HepG2 (cell line): ENCODE data around the gene TCF12. TPM values are rescaled to one million over a fixed set of nuclear protein-coding genes. Genes with fewer than 3 reads are reported as not detected.

Experiments used
- ETV5 ChIP-seq: IDR thresholded peaks from 2 replicates; pipeline ENCODE4 v1.6.1; 2018; ENCODE audit warnings: missing biosample characterization, missing genetic modification reagents, inconsistent platforms, borderline replicate concordance
- KLF16 ChIP-seq, 2 experiments: sonication (generic) in 1 of 2; formaldehyde crosslinking in 1 of 2; IDR thresholded peaks; 2 replicates each; pipeline versions ENCODE4 v1.6.1 to v1.8.0; 2016 to 2023; ENCODE audit warnings: missing genetic modification reagents in 2 of 2, missing compliant biosample characterization in 1 of 2
- MAFG ChIP-seq: sonication (generic); formaldehyde crosslinking; IDR thresholded peaks from 2 replicates; pipeline ENCODE4 v1.5.1; 2020; ENCODE audit warnings: mild to moderate bottlenecking, missing genetic modification reagents
- RBM39 ChIP-seq: fragments of 200-400 bp; formaldehyde crosslinking; IDR thresholded peaks from one replicate; pipeline ENCODE4 v1.6.1; 2018; ENCODE audit warnings: antibody characterized with exemption, mild to moderate bottlenecking, low read depth, low read length; ENCODE audit not compliant: poor library complexity, severe bottlenecking
- RCOR2 ChIP-seq: IDR thresholded peaks from 2 replicates; pipeline ENCODE4 v1.6.1; 2016; ENCODE audit warnings: missing biosample characterization, missing genetic modification reagents
- SOX6 ChIP-seq, 2 experiments: fragments of 450-650 bp in 1 of 2; sonication (generic) in 1 of 2; formaldehyde crosslinking in 1 of 2; IDR thresholded peaks; 2 replicates each; pipeline versions ENCODE4 v1.4.0 to v1.6.1; 2017 to 2020; ENCODE audit warnings: antibody characterized with exemption in 1 of 2, mild to moderate bottlenecking in 1 of 2, missing genetic modification reagents in 1 of 2
- TAF15 ChIP-seq: fragments of 200-400 bp; formaldehyde crosslinking; IDR thresholded peaks from one replicate; pipeline ENCODE4 v1.6.1; 2018; ENCODE audit warnings: mild to moderate bottlenecking, low read depth, low read length; ENCODE audit not compliant: poor library complexity, severe bottlenecking
- TCF7 ChIP-seq: sonication (generic); IDR thresholded peaks from 2 replicates; pipeline ENCODE4 v1.6.1; 2016; ENCODE audit warnings: antibody characterized with exemption, low read depth
- ZMAT3 ChIP-seq: sonication (generic); formaldehyde crosslinking; conservative IDR thresholded peaks from 2 replicates; pipeline ENCODE4 v1.7.0; 2021; ENCODE audit warnings: missing genetic modification reagents
- ZNF547 ChIP-seq: sonication (generic); formaldehyde crosslinking; IDR thresholded peaks from 2 replicates; pipeline ENCODE4 v1.5.1; 2020; ENCODE audit warnings: mild to moderate bottlenecking, missing genetic modification reagents
- ZNF598 ChIP-seq: sonication (generic); formaldehyde crosslinking; IDR thresholded peaks from 2 replicates; pipeline ENCODE4 v1.5.1; 2020; ENCODE audit warnings: mild to moderate bottlenecking, missing genetic modification reagents, borderline replicate concordance
- ZNF644 ChIP-seq: IDR thresholded peaks from 2 replicates; pipeline ENCODE4 v1.6.1; 2016; ENCODE audit warnings: low read depth
- ZNF772 ChIP-seq: sonication (generic); formaldehyde crosslinking; IDR thresholded peaks from 2 replicates; pipeline ENCODE4 v1.5.0; 2020; ENCODE audit warnings: mild to moderate bottlenecking, missing genetic modification reagents
- ZNF775 ChIP-seq: sonication (generic); formaldehyde crosslinking; IDR thresholded peaks from 2 replicates; pipeline ENCODE4 v1.4.0; 2020; ENCODE audit warnings: missing genetic modification reagents, mild to moderate bottlenecking, moderate library complexity, borderline replicate concordance
- ZNF792 ChIP-seq: IDR thresholded peaks from 2 replicates; pipeline ENCODE4 v1.6.1; 2016
- ZSCAN25 ChIP-seq: sonication (generic); formaldehyde crosslinking; IDR thresholded peaks from 2 replicates; pipeline ENCODE4 v1.8.0; 2022; ENCODE audit warnings: mild to moderate bottlenecking, missing genetic modification reagents
- polyA plus RNA-seq, 8 experiments: library from polyadenylated mRNA; depleted of rRNA in 3 of 8; stranded (reverse) in 7 of 8; unstranded in 1 of 8; fragments of >200 nt; fragmentation: Illumina TruSeq in 4 of 8; extraction: Trizol in 4 of 8; gene quantifications; 2 replicates each; pipeline versions ENCODE4 v1.2.1 to v1.2.3, GENCODE V29; 2011 to 2016; ENCODE audit warnings: low read depth in 4 of 8, missing spikeins in 1 of 8, mixed read lengths in 1 of 8; ENCODE audit not compliant: insufficient read depth in 1 of 8
- total RNA-seq, 5 experiments: library from RNA; depleted of rRNA; stranded (reverse); fragments of >200 nt; fragmentation: Illumina TruSeq; extraction: Trizol; gene quantifications; 2 replicates each; pipeline ENCODE4 v1.2.3, GENCODE V29; 2016; ENCODE audit warnings: low read depth in 1 of 5
- TF ChIP-seq, protein P1 (sequence below): sonication (generic); formaldehyde crosslinking; IDR thresholded peaks from 2 replicates; pipeline ENCODE4 v1.8.0; 2022; ENCODE audit warnings: mild to moderate bottlenecking, missing genetic modification reagents, moderate library complexity
- TF ChIP-seq, protein P2 (sequence below): sonication (generic); formaldehyde crosslinking; IDR thresholded peaks from 2 replicates; pipeline ENCODE4 v1.5.1; 2020; ENCODE audit warnings: mild to moderate bottlenecking, missing genetic modification reagents, borderline replicate concordance
- TF ChIP-seq, protein P3 (sequence below), 2 experiments: fragments of 450-650 bp in 1 of 2; sonication (generic) in 1 of 2; formaldehyde crosslinking; IDR thresholded peaks; 2 replicates each; pipeline versions ENCODE4 v1.5.0 to v1.8.0; 2020 to 2022; ENCODE audit warnings: mild to moderate bottlenecking in 1 of 2, missing genetic modification reagents in 1 of 2

TCF12 gene
- total and polyA plus RNA-seq, 2 of the 13 experiments (the other 11 are each of a cell fraction or from before 2014, with no cell fraction given) = 48.6 to 51.1 TPM

DNA sequence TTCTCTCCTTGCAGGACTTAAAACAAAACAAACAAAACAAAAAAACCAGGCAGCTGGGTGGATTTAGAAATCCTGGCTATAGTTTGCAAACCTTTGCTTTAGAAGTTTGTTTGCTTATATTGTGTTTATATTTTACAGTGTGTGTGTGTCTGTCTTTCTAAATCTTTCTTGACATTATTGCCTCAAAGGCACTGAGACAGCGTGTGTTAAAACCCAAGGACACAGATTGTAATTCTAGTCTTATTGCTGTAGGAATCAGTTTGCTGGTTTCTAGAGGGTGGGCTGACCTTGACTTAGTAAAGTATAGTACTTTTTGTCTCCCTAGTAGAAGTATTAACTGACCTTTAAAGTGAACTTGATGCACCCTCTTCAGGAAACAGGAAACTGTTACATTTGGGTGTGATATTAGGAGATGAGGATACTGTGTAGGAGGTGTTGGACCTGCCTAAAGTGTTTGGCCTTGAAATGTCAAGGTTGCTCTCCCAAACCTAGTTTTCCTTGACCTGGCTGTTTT lies 71.0 kb downstream of the TCF12 start (continued):
- TF ChIP-seq, protein P1, sequence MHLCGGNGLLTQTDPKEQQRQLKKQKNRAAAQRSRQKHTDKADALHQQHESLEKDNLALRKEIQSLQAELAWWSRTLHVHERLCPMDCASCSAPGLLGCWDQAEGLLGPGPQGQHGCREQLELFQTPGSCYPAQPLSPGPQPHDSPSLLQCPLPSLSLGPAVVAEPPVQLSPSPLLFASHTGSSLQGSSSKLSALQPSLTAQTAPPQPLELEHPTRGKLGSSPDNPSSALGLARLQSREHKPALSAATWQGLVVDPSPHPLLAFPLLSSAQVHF (CRISPR knock-in tag) = no peak
- TF ChIP-seq ZNF792 (CRISPR knock-in tag) = 0 out of 2 replicates have a peak, but pooled peaks have one; percentile 57
- TF ChIP-seq ETV5 = no peak
- TF ChIP-seq ZNF598 (CRISPR knock-in tag) = no peak
- TF ChIP-seq MAFG (CRISPR knock-in tag) = no peak
- TF ChIP-seq ZMAT3 (CRISPR knock-in tag) = no peak
- no peak for TF ChIP-seq SOX6 (IDR thresholded peaks at IDR 0.05)
- TF ChIP-seq SOX6 (CRISPR knock-in tag; IDR thresholded peaks at IDR 0.05) = peak; percentile 86
- TF ChIP-seq ZNF547 (CRISPR knock-in tag) = no peak
- no peak for TF ChIP-seq ZNF775
- TF ChIP-seq, protein P2, sequence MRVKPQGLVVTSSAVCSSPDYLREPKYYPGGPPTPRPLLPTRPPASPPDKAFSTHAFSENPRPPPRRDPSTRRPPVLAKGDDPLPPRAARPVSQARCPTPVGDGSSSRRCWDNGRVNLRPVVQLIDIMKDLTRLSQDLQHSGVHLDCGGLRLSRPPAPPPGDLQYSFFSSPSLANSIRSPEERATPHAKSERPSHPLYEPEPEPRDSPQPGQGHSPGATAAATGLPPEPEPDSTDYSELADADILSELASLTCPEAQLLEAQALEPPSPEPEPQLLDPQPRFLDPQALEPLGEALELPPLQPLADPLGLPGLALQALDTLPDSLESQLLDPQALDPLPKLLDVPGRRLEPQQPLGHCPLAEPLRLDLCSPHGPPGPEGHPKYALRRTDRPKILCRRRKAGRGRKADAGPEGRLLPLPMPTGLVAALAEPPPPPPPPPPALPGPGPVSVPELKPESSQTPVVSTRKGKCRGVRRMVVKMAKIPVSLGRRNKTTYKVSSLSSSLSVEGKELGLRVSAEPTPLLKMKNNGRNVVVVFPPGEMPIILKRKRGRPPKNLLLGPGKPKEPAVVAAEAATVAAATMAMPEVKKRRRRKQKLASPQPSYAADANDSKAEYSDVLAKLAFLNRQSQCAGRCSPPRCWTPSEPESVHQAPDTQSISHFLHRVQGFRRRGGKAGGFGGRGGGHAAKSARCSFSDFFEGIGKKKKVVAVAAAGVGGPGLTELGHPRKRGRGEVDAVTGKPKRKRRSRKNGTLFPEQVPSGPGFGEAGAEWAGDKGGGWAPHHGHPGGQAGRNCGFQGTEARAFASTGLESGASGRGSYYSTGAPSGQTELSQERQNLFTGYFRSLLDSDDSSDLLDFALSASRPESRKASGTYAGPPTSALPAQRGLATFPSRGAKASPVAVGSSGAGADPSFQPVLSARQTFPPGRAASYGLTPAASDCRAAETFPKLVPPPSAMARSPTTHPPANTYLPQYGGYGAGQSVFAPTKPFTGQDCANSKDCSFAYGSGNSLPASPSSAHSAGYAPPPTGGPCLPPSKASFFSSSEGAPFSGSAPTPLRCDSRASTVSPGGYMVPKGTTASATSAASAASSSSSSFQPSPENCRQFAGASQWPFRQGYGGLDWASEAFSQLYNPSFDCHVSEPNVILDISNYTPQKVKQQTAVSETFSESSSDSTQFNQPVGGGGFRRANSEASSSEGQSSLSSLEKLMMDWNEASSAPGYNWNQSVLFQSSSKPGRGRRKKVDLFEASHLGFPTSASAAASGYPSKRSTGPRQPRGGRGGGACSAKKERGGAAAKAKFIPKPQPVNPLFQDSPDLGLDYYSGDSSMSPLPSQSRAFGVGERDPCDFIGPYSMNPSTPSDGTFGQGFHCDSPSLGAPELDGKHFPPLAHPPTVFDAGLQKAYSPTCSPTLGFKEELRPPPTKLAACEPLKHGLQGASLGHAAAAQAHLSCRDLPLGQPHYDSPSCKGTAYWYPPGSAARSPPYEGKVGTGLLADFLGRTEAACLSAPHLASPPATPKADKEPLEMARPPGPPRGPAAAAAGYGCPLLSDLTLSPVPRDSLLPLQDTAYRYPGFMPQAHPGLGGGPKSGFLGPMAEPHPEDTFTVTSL (CRISPR knock-in tag) = peak; percentile 45; the same call in 1 of the 2 replicates
- TF ChIP-seq TCF7 = peak; percentile 53; the same call in 1 of the 2 replicates
- TF ChIP-seq, protein P3, sequence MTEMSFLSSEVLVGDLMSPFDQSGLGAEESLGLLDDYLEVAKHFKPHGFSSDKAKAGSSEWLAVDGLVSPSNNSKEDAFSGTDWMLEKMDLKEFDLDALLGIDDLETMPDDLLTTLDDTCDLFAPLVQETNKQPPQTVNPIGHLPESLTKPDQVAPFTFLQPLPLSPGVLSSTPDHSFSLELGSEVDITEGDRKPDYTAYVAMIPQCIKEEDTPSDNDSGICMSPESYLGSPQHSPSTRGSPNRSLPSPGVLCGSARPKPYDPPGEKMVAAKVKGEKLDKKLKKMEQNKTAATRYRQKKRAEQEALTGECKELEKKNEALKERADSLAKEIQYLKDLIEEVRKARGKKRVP (CRISPR knock-in tag; IDR thresholded peaks at IDR 0.05) = peak in 1 of 2 experiments; percentile 67; a peak in 1 of 4 replicates
- TF ChIP-seq RCOR2 (CRISPR knock-in tag) = peak; percentile 45; the same call in 1 of the 2 replicates
- no peak for TF ChIP-seq TAF15
- TF ChIP-seq RBM39 = no peak
- TF ChIP-seq ZSCAN25 (CRISPR knock-in tag) = no peak
- no peak for TF ChIP-seq ZNF772 (CRISPR knock-in tag)
- no peak for TF ChIP-seq ZNF644 (CRISPR knock-in tag)
- TF ChIP-seq KLF16 (CRISPR knock-in tag; IDR thresholded peaks at IDR 0.05) = no peak
